Umbilical cord (tissue), 2 donors: ENCODE results near the gene TNFRSF19. TPM values are rescaled to one million over a fixed set of nuclear protein-coding genes. Genes with fewer than 3 reads are reported as not detected.
A peak's percentile ranks its signal among the peaks of the same experiment; 100 is the strongest.

Experiments used
- DNase-seq: peaks from one replicate; pipeline ENCODE4 v3.0.0-alpha.2; 2015; ENCODE audit warnings: low spot score
- total RNA-seq: library from RNA; depleted of rRNA; stranded (reverse); fragments of >200 nt; gene quantifications from one replicate; pipeline ENCODE4 v1.2.3, GENCODE V29; 2014; ENCODE audit warnings: low replicate concordance; ENCODE audit not compliant: insufficient read depth

Gene TNFRSF19
- total RNA-seq, 1 donor from 2014 or later: 11.8 TPM

GRCh38 chr13:23605831-23606230, 35.6 kb downstream of the TNFRSF19 start:
- DNase-seq: no peak

GRCh38 chr13:23608138-23608537, 37.9 kb downstream of the TNFRSF19 start:
- DNase-seq: no peak

- peak; percentile 58 for DNase-seq
Observed at GRCh38 chr13:23608701-23609413, 38.6 kb downstream of the TNFRSF19 start.

- DNase-seq: peak; percentile 84
Observed at GRCh38 chr13:23609414-23609760, 39.2 kb downstream of the TNFRSF19 start.

GRCh38 chr13:23609874-23610576, 39.8 kb downstream of the TNFRSF19 start:
- peak; percentile 61 for DNase-seq

- peak; percentile 62 for DNase-seq
Observed at GRCh38 chr13:23610966-23611491, 40.8 kb downstream of the TNFRSF19 start.

GRCh38 chr13:23612182-23612581, 42.0 kb downstream of the TNFRSF19 start:
- no peak for DNase-seq

- no peak for DNase-seq
Observed at GRCh38 chr13:23612731-23613130, 42.5 kb downstream of the TNFRSF19 start.

- DNase-seq: no peak
Observed at GRCh38 chr13:23613596-23613995, 43.4 kb downstream of the TNFRSF19 start.

- DNase-seq: no peak
Observed at GRCh38 chr13:23615395-23616081, 45.3 kb downstream of the TNFRSF19 start.

GRCh38 chr13:23616228-23616627, 46.0 kb downstream of the TNFRSF19 start:
- DNase-seq: no peak

- DNase-seq: peak; percentile 91
Observed at GRCh38 chr13:23617551-23618024, 47.4 kb downstream of the TNFRSF19 start.

- DNase-seq: no peak
Observed at GRCh38 chr13:23618341-23618740, 48.1 kb downstream of the TNFRSF19 start.

- DNase-seq: no peak
Observed at GRCh38 chr13:23619068-23619855, 49.0 kb downstream of the TNFRSF19 start.

GRCh38 chr13:23620211-23620610, 50.0 kb downstream of the TNFRSF19 start:
- DNase-seq: no peak

GRCh38 chr13:23620613-23621315, 50.6 kb downstream of the TNFRSF19 start:
- DNase-seq: no peak

- no peak for DNase-seq
Observed at GRCh38 chr13:23621316-23621645, 51.1 kb downstream of the TNFRSF19 start.

GRCh38 chr13:23622985-23623384, 52.8 kb downstream of the TNFRSF19 start:
- no peak for DNase-seq

GRCh38 chr13:23623394-23623793, 53.2 kb downstream of the TNFRSF19 start:
- DNase-seq: no peak

GRCh38 chr13:23626700-23627099, 56.5 kb downstream of the TNFRSF19 start:
- no peak for DNase-seq

GRCh38 chr13:23627410-23627809, 57.2 kb downstream of the TNFRSF19 start:
- DNase-seq: no peak
